GM12801 (cell line): ENCODE results near the gene CENPO.

ENCODE experiments used
- TF ChIP-seq, protein P1 (sequence below): IDR thresholded peaks from one replicate; pipeline ENCODE4 v1.5.1; 2011; ENCODE audit warnings: control low read depth; ENCODE audit not compliant: insufficient read length; ENCODE audit errors: extremely low read depth

CENPO gene

GRCh38 chr2:24791452-24791851 is 1.8 kb upstream of the CENPO start:
- TF ChIP-seq, protein P1, sequence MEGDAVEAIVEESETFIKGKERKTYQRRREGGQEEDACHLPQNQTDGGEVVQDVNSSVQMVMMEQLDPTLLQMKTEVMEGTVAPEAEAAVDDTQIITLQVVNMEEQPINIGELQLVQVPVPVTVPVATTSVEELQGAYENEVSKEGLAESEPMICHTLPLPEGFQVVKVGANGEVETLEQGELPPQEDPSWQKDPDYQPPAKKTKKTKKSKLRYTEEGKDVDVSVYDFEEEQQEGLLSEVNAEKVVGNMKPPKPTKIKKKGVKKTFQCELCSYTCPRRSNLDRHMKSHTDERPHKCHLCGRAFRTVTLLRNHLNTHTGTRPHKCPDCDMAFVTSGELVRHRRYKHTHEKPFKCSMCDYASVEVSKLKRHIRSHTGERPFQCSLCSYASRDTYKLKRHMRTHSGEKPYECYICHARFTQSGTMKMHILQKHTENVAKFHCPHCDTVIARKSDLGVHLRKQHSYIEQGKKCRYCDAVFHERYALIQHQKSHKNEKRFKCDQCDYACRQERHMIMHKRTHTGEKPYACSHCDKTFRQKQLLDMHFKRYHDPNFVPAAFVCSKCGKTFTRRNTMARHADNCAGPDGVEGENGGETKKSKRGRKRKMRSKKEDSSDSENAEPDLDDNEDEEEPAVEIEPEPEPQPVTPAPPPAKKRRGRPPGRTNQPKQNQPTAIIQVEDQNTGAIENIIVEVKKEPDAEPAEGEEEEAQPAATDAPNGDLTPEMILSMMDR: no peak

GRCh38 chr2:24792542-24792873 is 717 bp upstream of the CENPO start:
- TF ChIP-seq, protein P1: no peak

- TF ChIP-seq, protein P1: no peak
These were observed 673 bp downstream of the CENPO start for GRCh38 chr2:24793761-24794435.

DNA sequence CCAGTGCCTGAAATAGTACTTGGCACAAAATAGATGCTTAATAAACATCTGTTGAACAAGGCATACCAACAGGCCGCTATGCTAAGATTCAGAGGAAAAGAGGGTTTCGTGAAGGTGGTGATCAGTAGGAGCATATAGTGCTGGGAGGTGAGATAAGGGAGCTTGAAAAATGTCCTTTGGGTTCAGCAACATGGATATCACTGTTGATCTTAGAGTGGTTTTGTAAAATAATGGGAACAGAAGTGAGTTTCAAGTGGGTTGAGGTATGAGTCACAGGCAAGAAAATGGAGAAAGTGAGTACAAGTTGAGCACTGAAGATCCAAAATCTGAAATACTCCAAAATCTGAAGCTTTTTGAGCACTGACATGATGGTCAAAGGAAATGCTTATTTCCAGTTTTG is 4.4 kb downstream of the CENPO start:
- TF ChIP-seq, protein P1: no peak

DNA sequence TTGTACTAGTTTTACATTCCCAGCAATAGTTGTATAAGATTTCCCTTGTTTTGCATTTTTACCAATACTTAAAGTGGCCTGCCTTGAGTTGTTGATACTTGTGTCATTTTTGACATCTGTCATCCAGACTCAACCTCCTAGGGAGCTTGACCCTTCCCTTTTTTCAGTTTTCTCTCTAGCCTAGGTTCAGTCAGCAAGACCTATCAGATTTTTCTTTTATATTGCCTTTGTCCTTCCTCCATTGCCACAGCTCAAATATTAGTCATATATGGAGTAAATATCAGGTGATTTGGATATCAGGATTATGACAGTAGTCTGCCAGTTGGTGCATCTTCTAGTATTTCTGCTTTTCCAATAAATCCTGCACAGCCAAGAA is 13.4 kb downstream of the CENPO start:
- TF ChIP-seq, protein P1: no peak

- TF ChIP-seq, protein P1: no peak
These were observed 16.2 kb downstream of the CENPO start for GRCh38 chr2:24809316-24810007.

GRCh38 chr2:24813691-24814137 is 20.5 kb downstream of the CENPO start:
- TF ChIP-seq, protein P1: no peak
